ENCODE measurements around the gene NNAT.

DNA sequence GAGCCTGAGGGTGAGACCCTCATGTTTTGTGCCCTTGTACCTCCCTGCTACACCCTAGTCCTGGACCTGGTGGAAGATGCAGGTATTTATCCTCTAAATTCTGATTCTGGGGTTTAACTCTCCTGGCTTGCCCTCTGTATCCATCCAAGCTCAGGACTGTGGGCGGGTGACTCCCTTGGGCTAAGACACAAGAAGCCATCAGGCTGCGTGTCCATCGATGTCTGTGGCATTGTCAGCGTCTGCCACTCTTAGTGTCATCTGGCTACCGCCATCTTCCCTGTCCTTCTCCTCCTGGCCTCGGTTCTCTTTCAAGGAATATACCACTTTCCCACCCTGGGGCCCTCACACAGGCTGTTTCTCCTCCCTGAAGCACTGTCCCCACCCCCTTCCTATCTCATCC, 35.5 kb downstream of the NNAT start:
- TF ChIP-seq, protein P1, sequence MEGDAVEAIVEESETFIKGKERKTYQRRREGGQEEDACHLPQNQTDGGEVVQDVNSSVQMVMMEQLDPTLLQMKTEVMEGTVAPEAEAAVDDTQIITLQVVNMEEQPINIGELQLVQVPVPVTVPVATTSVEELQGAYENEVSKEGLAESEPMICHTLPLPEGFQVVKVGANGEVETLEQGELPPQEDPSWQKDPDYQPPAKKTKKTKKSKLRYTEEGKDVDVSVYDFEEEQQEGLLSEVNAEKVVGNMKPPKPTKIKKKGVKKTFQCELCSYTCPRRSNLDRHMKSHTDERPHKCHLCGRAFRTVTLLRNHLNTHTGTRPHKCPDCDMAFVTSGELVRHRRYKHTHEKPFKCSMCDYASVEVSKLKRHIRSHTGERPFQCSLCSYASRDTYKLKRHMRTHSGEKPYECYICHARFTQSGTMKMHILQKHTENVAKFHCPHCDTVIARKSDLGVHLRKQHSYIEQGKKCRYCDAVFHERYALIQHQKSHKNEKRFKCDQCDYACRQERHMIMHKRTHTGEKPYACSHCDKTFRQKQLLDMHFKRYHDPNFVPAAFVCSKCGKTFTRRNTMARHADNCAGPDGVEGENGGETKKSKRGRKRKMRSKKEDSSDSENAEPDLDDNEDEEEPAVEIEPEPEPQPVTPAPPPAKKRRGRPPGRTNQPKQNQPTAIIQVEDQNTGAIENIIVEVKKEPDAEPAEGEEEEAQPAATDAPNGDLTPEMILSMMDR (IDR thresholded peaks at IDR 0.05) = no peak
- no peak for TF ChIP-seq POLR2A (IDR thresholded peaks at IDR 0.05)
